Activated CD4-positive, alpha-beta T cell treated with anti-CD3 and anti-CD28 coated beads, Interleukin-2, amount 10 ng/mL, durations not matched to agents 24 days and 14 days (primary cell): ENCODE results near the gene GSTM1. TPM values are rescaled to one million over a fixed set of nuclear protein-coding genes. Genes with fewer than 3 reads are reported as not detected.
"Not testable (repeated sequence)": the region's sequence is repeated elsewhere in the genome, so short reads cannot be mapped to it uniquely, and the experiment has no call there.

Experiments
- DNase-seq: peaks from one replicate; pipeline ENCODE4 v3.0.0; 2022
- H3K27ac Mint-ChIP-seq: one replicate; pipeline ENCODE4 v1.8.0; 2022; ENCODE audit warnings: mild to moderate bottlenecking, mixed read lengths
- H3K27me3 Mint-ChIP-seq: one replicate; pipeline ENCODE4 v1.8.0; 2022; ENCODE audit warnings: mixed read lengths
- H3K36me3 Mint-ChIP-seq: one replicate; pipeline ENCODE4 v1.8.0; 2022; ENCODE audit warnings: low read depth, mild to moderate bottlenecking, mixed read lengths
- H3K4me1 Mint-ChIP-seq: one replicate; pipeline ENCODE4 v1.8.0; 2021; ENCODE audit warnings: mixed read lengths
- H3K4me3 Mint-ChIP-seq: one replicate; pipeline ENCODE4 v1.8.0; 2022; ENCODE audit warnings: mild to moderate bottlenecking, moderate library complexity, mixed read lengths
- H3K9me3 Mint-ChIP-seq: one replicate; pipeline ENCODE4 v1.8.0; 2021; ENCODE audit warnings: mixed read lengths
- intact Hi-C: fragments of 100-400 bp; cut with micrococcal nuclease; formaldehyde crosslinking; loops from one replicate; pipeline ENCODE4 v1.15.1; 2023
- total RNA-seq: library from RNA; stranded (reverse); gene quantifications from 2 replicates; pipeline ENCODE4 v1.2.3, GENCODE V29; 2022

GSTM1 gene
- total RNA-seq, 1 donor from 2014 or later = 92.2 TPM

DNA sequence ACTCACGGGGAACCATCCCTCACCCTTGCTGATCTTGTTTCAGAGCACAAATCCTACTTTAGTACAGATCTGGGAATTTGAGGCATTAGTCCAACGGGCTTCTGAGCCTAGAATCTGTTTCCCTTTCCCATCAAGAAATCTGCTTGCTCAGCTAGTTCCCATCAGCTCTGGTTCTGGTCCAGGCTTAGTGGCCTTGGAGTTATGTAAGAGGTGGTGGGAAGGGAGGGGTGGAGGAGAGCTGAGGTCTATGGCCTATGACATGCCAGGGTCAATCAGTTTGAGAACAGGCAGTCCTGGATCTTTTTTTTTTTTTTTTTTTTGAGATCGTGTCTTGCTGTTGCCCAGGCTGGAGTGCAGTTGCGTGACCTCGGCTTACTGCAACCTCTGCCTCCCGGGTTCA, 4.1 kb downstream of the GSTM1 start:
- intact Hi-C loops = no loop called here
- H3K27me3 Mint-ChIP-seq = no peaks in the 10 kb centered on the region

DNA sequence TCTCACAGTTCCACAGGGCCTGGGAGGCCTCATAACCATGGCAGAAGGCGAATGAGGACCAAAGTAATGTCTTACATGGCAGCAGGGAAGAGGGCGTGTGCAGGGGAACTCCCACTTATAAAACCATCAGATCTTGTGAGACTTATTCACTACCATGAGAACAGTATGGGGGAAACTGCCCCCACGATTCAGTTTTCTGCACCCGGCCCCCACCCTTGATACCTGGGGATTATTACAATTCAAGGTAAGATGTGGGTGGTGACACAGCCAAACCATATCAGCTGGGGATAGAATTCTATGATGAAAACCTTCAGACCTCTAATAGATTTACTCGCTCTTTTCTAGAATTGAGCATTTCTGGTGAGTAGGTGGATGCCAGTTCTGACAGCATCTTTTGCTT, 6.8 kb downstream of the GSTM1 start:
- DNase-seq, H3K27me3 Mint-ChIP-seq, intact Hi-C loops, H3K4me1 Mint-ChIP-seq, H3K4me3 Mint-ChIP-seq, H3K9me3 Mint-ChIP-seq, H3K27ac Mint-ChIP-seq: not testable (repeated sequence)
- H3K36me3 Mint-ChIP-seq = peaks cover 24% of the 10 kb centered on the region

More for the DNA sequence above, 4.1 kb downstream of the GSTM1 start:
- no peak overlapping the region for H3K27ac Mint-ChIP-seq
- no peaks in the 10 kb centered on the region for H3K9me3 Mint-ChIP-seq
- peaks cover 28% of the 10 kb centered on the region for H3K36me3 Mint-ChIP-seq
- peaks cover 20% of the 10 kb centered on the region for H3K4me1 Mint-ChIP-seq
- H3K4me3 Mint-ChIP-seq = no peak overlapping the region
- no peak for DNase-seq

DNA sequence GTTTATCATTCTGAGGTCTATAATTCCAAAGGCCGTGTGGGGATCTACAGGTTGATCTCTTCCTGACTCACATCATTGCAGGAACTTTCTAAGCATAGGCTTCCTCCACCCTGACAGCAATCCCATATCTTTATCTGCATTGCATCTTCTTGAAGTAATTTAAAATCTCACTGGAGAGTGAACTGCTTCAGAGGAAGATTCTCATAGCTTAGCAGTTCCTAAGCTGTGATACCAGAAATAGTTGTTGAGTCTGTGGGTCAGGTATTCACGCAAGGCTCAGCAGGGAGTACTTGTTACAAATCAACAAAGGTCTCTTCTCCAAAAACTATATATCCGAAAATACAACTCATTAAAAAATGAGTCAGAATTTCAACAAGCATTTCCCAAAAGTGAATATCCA, 7.5 kb downstream of the GSTM1 start:
- intact Hi-C loops, H3K4me3 Mint-ChIP-seq, H3K27me3 Mint-ChIP-seq, H3K4me1 Mint-ChIP-seq, H3K9me3 Mint-ChIP-seq, DNase-seq, H3K27ac Mint-ChIP-seq: not testable (repeated sequence)
- H3K36me3 Mint-ChIP-seq = peaks cover 20% of the 10 kb centered on the region

DNA sequence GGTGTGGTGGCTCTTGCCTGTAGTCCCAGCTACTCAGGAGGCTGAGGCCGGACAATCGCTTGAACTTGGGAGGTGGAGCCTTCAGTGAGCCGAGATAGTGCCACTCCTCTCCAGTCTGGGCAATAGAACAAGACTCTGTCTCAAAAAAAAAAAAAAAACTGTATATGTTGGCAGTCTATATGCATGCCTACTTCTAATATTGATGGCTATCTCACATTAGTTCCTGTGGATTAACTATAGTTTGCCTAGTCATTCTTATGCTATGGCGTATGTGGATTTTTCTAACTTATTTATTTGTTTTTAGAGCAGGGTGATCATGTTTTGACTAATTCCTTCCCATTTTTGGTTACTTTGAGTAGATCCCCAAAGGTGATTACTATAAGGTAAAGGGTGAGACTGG, 9.4 kb downstream of the GSTM1 start:
- Mint-ChIP-seq H3K4me3 (no peak overlapping the region), H3K9me3 (no peaks in the 10 kb centered on the region), H3K27me3 (no peaks in the 10 kb centered on the region), H3K4me1 (no peaks in the 10 kb centered on the region), H3K36me3 (peaks cover 10% of the 10 kb centered on the region), H3K27ac (no peak overlapping the region)
- DNase-seq = no peak
- intact Hi-C loops = no loop called here

DNA sequence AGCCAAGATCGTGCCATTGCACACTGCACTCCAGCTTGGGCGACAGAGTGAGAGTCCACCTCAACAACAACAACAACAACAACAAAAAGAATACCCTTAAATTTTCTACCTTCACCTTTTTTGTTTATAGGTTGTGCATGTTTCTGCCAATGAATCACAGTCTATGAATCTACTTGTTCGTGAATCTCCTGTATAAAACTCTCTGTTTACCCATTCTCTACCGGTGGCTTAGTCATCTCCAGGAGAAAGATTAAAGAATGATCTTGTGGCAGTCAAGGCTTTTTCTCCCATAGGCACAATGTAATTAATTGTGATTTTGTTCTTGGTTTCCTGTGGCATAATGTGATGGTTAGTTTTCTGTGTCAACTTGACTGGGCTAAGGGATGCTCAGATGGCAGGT, 10.2 kb downstream of the GSTM1 start:
- DNase-seq, H3K4me1 Mint-ChIP-seq, H3K27ac Mint-ChIP-seq, H3K4me3 Mint-ChIP-seq, intact Hi-C loops, H3K9me3 Mint-ChIP-seq, H3K27me3 Mint-ChIP-seq: not testable (repeated sequence)
- peaks cover 10% of the 10 kb centered on the region for H3K36me3 Mint-ChIP-seq

DNA sequence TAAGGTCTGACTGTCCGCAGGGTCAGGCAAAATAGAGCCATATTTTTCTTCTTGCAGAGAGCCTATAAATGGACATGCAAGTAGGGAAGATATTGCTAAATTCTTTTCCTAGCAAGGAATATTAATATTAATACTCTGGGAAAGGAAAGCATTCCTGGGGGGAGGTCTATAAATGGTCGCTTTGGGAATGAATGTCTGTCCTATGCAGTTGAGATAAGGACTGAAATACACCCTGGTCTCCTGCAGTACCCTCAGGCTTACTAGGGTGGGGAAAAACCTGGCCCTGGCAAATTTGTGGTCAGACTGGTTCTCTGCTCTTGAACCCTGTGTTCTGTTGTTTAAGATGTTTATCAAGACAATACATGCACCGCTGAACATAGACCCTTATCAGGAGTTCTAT, 15.3 kb downstream of the GSTM1 start:
- H3K27me3 Mint-ChIP-seq, H3K4me3 Mint-ChIP-seq, H3K27ac Mint-ChIP-seq, H3K4me1 Mint-ChIP-seq, intact Hi-C loops, H3K9me3 Mint-ChIP-seq, DNase-seq, H3K36me3 Mint-ChIP-seq: not testable (repeated sequence)

DNA sequence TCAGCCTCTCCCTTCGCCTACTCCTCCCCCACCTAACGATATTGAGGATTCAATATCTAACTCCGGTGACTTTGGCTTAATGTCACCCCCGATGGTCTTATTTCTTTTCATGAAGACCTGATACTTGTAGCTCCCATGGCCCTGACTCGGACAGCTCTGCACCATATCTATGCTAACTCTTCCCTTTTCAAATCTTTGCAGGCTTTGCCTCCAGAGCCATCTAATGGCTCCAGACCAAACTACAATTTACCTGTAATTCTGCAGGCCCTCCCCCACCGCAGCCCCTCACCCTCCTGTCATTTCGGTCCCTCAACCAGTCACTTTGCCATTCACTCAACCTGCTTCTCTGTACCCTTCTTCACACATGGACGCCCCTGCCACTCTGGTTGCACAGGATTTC, 16.6 kb downstream of the GSTM1 start:
- DNase-seq = no peak
- intact Hi-C loops = no loop called here
- Mint-ChIP-seq H3K9me3 (peaks cover 1% of the 10 kb centered on the region), H3K27me3 (no peaks in the 10 kb centered on the region), H3K4me1 (no peaks in the 10 kb centered on the region), H3K27ac (no peak overlapping the region), H3K4me3 (no peak overlapping the region), H3K36me3 (peaks cover 2% of the 10 kb centered on the region)

DNA sequence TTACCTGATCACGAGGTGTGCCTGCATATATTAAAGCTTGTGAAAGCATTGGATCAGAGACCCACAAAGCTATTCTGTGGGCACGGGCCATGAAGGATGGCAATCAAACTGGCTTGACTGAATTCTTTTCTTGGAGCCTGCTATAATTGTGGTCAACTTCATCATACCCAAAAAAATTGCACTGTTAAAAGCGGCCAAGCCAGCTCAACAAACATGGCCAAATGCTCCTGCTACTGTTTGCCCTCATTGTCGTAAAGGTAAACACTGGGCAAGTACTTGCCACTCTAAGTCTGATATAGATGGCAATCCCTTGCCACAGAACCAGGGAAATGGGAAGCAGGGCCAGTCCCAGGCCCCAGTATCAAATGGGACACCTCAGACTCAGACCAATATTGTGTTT, 17.8 kb downstream of the GSTM1 start:
- intact Hi-C loops = no loop called here
- Mint-ChIP-seq H3K4me1 (no peaks in the 10 kb centered on the region), H3K9me3 (peaks cover 5% of the 10 kb centered on the region), H3K27ac (no peak overlapping the region), H3K36me3 (peaks cover 2% of the 10 kb centered on the region), H3K27me3 (no peaks in the 10 kb centered on the region), H3K4me3 (no peak overlapping the region)
- no peak for DNase-seq

DNA sequence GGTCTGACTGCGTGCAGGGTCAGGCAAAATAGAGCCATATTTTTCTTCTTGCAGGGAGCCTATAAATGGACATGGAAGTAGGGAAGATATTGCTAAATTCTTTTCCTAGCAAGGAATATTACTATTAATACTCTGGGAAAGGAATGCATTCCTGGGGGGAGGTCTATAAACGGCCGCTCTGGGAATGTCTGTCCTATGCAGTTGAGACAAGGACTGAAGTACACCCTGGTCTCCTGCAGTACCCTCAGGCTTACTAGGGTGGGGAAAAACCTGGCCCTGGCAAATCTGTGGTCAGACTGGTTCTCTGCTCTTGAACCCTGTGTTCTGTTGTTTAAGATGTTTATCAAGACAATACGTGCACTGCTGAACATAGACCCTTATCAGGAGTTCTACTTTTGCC, 21.3 kb downstream of the GSTM1 start:
- H3K4me1 Mint-ChIP-seq, intact Hi-C loops, H3K27ac Mint-ChIP-seq, H3K27me3 Mint-ChIP-seq, H3K36me3 Mint-ChIP-seq, H3K9me3 Mint-ChIP-seq, H3K4me3 Mint-ChIP-seq, DNase-seq: not testable (repeated sequence)

DNA sequence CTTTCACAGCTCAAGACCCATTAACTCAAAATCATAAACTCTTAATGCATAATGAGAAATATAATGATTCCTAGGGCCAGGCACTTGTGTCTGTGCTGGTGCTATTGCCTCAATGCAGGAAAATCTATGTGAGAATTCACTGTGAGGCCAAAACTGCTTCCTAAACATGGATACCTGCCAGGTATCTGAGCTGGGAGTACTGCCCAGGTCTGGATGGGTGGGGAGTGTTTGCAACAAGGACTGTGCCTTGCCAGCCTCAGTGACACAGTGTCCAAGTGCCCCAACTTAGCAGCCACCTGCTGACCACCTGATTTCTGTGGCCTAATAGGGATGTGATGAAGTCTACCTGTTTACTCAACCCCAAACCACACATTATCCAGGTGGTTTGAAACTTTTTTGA, 22.2 kb downstream of the GSTM1 start:
- H3K4me3 Mint-ChIP-seq, H3K4me1 Mint-ChIP-seq, DNase-seq, H3K36me3 Mint-ChIP-seq, H3K27me3 Mint-ChIP-seq, intact Hi-C loops, H3K27ac Mint-ChIP-seq, H3K9me3 Mint-ChIP-seq: not testable (repeated sequence)

DNA sequence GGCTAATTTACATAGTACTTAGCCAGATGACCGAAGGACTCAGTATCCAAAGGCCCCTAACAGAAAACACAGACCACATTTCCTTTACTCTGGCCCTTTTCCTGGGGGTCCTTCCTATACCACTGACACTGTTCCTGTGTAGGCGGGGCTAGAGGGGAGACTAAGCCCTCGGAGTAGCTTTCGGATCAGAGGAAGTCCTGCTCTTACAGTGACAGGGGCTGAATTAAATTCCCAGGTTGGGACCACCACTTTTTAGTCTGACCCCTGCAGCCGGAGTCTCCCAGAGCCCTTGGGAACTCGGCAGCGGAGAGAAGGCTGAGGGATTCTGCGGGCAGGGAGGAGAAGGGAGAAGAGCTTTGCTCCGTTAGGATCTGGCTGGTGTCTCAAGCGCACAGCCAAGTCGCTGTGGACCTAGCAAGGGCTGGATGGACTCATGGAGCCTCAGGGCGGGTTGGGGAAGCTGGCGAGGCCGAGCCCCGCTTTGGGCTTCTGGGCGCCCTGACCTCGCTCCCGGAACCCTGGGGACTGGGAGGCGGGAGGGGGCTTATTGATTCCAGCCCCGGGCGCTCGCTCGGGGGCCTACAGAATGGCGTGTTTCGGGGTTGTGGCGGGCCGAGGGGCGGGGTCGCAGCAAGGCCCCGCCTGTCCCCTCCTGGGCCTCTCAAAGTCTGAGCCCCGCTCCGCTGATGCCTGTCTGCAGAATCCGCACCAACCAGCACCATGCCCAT, 24.1 kb downstream of the GSTM1 start, which contains the start of gene GSTM5:
GSTM5 (plus strand) TSS at position 659 of the 728 bp plus-strand sequence; CDS start at position 721, 62 bp downstream.
- H3K4me1 Mint-ChIP-seq, intact Hi-C loops, H3K36me3 Mint-ChIP-seq, H3K27me3 Mint-ChIP-seq, H3K9me3 Mint-ChIP-seq: not testable (repeated sequence)
- H3K27ac Mint-ChIP-seq = peak within 1 kb of the TSS; percentile 92
- H3K4me3 Mint-ChIP-seq = peak within 1 kb of the TSS; percentile 82
- peak; percentile 70 for DNase-seq

DNA sequence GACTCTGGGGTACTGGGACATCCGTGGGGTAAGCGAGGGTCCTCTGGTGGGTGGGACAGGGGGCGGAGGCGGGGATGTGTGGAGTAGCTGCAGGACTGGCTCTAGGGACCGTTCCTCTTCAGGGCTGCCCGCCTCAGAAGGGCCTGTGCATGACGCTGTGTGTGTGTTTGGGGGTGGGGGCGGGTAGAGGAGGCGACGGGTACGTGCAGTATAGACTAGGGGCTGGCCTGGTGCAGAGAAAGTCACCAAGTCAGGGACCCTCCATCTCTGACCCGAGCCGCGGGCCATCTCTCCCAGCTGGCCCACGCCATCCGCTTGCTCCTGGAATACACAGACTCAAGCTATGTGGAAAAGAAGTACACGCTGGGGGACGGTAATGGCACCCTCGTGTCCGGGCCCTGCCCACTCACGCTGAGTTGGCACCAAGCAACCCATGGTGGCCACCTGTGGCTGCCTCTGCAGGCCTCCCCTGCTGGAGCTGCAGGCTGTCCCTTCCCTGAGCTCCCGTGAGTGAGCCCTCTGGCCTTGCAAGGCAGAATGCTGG, 24.8 kb downstream of the GSTM1 start:
- H3K4me3 Mint-ChIP-seq = no peak overlapping the region
- intact Hi-C loops = no loop called here
- no peak for DNase-seq
- H3K36me3 Mint-ChIP-seq = peaks cover 2% of the 10 kb centered on the region
- H3K9me3 Mint-ChIP-seq = peaks cover 5% of the 10 kb centered on the region
- peaks cover 2% of the 10 kb centered on the region for H3K27me3 Mint-ChIP-seq
- H3K4me1 Mint-ChIP-seq = peaks cover 2% of the 10 kb centered on the region
- no peak overlapping the region for H3K27ac Mint-ChIP-seq

DNA sequence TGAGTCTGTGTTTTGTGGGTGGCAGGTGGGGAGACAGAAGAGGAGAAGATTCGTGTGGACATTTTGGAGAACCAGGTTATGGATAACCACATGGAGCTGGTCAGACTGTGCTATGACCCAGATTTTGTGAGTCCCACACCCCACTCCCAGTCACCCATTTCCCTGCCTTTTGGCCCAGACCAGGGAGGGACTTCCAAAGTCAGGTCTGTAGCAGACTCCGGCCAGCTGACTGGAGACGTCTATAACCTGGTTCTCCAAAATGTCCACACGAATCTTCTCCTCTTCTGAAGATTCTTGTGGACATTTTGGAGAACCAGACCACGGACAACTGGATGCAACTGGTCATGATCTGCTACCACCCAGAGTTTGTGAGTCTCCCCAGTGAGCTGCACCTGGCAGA, 26.0 kb downstream of the GSTM1 start:
- no peaks in the 10 kb centered on the region for H3K36me3 Mint-ChIP-seq
- H3K4me3 Mint-ChIP-seq = no peak overlapping the region
- DNase-seq = no peak
- peaks cover 5% of the 10 kb centered on the region for H3K9me3 Mint-ChIP-seq
- H3K4me1 Mint-ChIP-seq = peaks cover 2% of the 10 kb centered on the region
- intact Hi-C loops = no loop called here
- no peak overlapping the region for H3K27ac Mint-ChIP-seq
- peaks cover 2% of the 10 kb centered on the region for H3K27me3 Mint-ChIP-seq

DNA sequence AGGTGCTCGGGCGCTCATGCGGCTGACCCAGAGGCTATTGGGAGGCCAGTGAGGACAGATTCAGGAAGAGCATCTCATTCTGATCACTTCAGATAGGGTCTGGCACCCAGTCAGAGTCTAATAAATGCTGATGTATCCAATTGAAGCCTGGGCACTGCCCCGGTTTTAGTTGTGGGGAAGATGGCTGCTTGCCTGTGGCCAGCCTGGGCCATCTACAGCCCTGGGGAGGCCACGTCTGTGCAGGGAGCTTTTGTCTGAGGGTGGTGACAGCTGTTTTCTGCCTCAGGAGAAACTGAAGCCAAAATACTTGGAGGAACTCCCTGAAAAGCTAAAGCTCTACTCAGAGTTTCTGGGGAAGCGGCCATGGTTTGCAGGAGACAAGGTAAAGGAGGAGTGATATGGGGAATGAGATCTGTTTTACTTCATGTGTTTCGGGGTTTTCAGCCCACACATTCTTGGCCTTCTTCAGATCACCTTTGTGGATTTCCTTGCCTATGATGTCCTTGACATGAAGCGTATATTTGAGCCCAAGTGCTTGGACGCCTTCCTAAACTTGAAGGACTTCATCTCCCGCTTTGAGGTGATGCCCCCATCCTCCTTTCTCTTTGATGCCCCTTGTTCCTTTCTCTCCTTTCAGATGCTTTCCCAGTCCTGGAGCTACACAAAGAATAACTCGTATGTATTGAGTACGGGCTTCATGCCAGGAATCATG, 27.2 kb downstream of the GSTM1 start:
- H3K27ac Mint-ChIP-seq = no peak overlapping the region
- H3K4me3 Mint-ChIP-seq = no peak overlapping the region
- H3K36me3 Mint-ChIP-seq = no peaks in the 10 kb centered on the region
- intact Hi-C loops = no loop called here
- DNase-seq = no peak
- H3K9me3 Mint-ChIP-seq = no peaks in the 10 kb centered on the region
- H3K4me1 Mint-ChIP-seq = peaks cover 5% of the 10 kb centered on the region
- H3K27me3 Mint-ChIP-seq = peaks cover 2% of the 10 kb centered on the region
